ENCODE data around the gene MTO1.
"Not testable (repeated sequence)": the region's sequence is repeated elsewhere in the genome, so short reads cannot be mapped to it uniquely, and the experiment has no call there.

MTO1 gene

DNA sequence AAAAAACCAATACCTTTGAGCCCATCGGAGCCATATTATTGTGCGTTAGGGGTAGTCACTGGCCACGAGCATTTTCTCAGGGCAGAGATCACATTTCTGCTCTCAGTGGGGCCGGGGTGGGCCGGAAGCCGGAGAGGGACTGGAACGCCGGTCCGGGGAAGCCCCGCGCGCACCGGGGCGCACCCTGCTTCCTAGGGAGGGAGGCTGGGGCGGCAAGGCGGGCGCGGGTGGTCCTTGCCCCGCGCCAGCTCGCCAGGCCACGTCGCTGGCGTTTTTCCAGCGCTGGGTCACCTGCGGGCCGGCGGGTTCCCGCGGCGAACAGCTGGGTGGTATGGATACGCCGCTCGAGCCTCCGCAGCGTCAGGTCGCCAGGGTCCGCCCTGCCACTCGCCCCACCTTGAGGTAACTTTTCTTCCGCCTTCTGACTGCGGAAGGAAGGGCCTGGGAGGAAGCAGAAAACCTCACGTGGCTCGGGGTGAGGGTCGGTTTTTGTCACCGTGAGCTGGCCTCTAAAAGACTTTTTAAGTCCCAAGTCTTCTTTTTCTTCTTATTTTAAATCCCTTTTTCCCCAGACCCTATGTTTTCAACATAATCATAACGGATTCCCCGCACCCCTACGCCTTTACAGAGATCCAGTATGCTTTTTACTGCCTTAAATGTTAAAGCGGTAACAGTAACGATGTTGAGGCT, 62.0 kb downstream of the MTO1 start:
- peaks cover 2% of the 10 kb centered on the region for H3K27me3 Mint-ChIP-seq
- peak overlapping the region; percentile 99 for H3K4me3 Mint-ChIP-seq
- peaks cover 18% of the 10 kb centered on the region for H3K4me1 Mint-ChIP-seq (ENCODE audit: low read depth)
- peaks cover 32% of the 10 kb centered on the region for H3K36me3 Mint-ChIP-seq (ENCODE audit: low read depth)
- H3K27ac Mint-ChIP-seq: peak overlapping the region; percentile 100
- H3K9me3 Mint-ChIP-seq: no peaks in the 10 kb centered on the region
- intact Hi-C loops (cut with micrococcal nuclease): loop anchor here (1.0 to 5.0 kb wide), 2 partner anchors 57 to 74 kb away; no protein-coding TSS in a partner anchor

DNA sequence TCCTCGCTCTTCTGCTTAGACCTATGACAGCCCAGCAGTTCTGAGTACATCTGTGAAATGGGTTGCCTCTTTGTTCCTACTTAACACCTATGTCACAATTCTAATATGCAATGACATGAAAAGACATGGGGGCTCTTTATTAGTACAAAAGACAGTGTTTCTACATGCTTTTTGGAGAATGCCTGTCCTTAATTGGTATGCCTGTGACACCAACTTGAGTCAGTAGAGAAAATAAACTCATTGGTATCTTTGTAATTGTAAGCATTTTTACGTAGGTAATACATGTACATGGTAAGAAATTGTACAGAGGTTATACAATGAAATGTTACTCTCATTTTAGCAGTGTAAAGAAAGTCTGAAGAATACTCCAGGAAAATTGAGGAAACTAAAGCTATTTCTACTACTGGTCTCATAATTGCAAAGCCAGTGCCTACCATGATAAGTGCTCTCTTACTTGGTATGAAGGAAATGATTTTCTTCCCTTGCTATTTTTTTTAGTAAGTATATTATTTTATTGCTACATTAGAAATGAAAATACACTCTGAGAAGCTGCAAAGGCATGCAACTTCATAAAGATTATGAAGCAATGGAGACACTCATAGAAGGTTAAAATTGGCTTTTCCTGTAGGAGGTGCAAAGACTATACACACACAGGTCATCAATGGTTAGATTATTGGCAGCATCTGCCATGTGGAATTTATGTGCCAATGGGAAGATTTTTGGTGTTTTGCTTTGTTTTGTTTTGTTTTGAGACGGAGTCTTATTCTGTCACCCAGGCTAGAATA, 64.2 kb downstream of the MTO1 start:
- Mint-ChIP-seq H3K27me3 (peaks cover 6% of the 10 kb centered on the region), H3K9me3 (no peaks in the 10 kb centered on the region), H3K36me3 (ENCODE audit: low read depth) (peaks cover 10% of the 10 kb centered on the region), H3K4me3 (no peak overlapping the region), H3K4me1 (ENCODE audit: low read depth) (peaks cover 4% of the 10 kb centered on the region), H3K27ac (no peak overlapping the region)
- intact Hi-C loops (cut with micrococcal nuclease): no loop called here

- Mint-ChIP-seq H3K27ac (peak overlapping the region; percentile 5), H3K4me3 (no peak overlapping the region), H3K36me3 (ENCODE audit: low read depth) (no peaks in the 10 kb centered on the region), H3K27me3 (peaks cover 7% of the 10 kb centered on the region), H3K4me1 (ENCODE audit: low read depth) (peaks cover 1% of the 10 kb centered on the region), H3K9me3 (no peaks in the 10 kb centered on the region)
- intact Hi-C loops (cut with micrococcal nuclease): no loop called here
Observed at GRCh38 chr6:73528897-73529296, 67.4 kb downstream of the MTO1 start.

DNA sequence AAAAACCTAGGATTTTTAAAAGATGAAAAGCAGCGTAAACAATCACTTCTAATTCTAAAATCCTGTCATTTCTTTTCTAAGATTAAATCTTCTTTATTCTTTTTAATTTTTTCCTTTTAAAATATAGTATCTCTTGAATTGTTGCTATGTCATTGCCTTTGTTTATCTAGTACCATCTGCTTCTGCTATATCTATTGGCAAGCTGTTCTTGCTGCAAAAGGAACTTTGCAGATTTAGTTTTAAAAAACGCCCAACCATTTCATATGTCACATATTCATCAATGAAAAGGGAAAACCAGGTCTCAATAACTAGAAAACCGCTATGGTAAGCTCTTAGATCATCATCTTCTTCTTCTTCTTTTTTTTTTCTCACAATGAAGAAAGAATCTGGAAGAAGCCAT, 70.8 kb downstream of the MTO1 start:
- H3K4me1 Mint-ChIP-seq (ENCODE audit: low read depth): peaks cover 9% of the 10 kb centered on the region
- H3K36me3 Mint-ChIP-seq (ENCODE audit: low read depth): no peaks in the 10 kb centered on the region
- H3K4me3 Mint-ChIP-seq: no peak overlapping the region
- intact Hi-C loops (cut with micrococcal nuclease): loop anchor here (5.0 kb wide), 1 partner anchor 35 kb away; no protein-coding TSS in a partner anchor
- H3K27me3 Mint-ChIP-seq: peaks cover 7% of the 10 kb centered on the region
- H3K9me3 Mint-ChIP-seq: no peaks in the 10 kb centered on the region
- no peak overlapping the region for H3K27ac Mint-ChIP-seq

DNA sequence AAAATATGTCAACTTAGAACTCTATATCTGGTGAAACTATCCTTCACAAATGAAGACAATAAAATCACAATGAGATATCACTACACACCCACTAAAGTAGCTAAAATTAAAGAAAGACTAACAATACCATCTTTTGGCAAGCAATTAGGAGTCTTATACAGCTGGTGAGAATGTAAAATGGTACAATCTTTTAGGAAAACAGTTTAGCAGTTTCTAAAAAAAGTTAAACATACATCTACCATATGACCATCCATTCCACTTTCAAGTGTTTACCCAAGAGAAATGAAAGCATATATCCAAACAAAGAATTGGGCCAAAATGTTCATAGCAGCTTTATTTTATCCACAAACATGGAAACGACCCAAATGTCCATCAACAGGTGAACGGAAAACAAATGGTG, 73.1 kb downstream of the MTO1 start:
- no peaks in the 10 kb centered on the region for H3K9me3 Mint-ChIP-seq
- H3K27ac Mint-ChIP-seq: no peak overlapping the region
- no peaks in the 10 kb centered on the region for H3K36me3 Mint-ChIP-seq (ENCODE audit: low read depth)
- no peak overlapping the region for H3K4me3 Mint-ChIP-seq
- intact Hi-C loops (cut with micrococcal nuclease): loop anchor here (5.0 kb wide), 1 partner anchor 33 kb away; no protein-coding TSS in a partner anchor
- peaks cover 9% of the 10 kb centered on the region for H3K4me1 Mint-ChIP-seq (ENCODE audit: low read depth)
- H3K27me3 Mint-ChIP-seq: peaks cover 3% of the 10 kb centered on the region

GRCh38 chr6:73537677-73538076, 76.1 kb downstream of the MTO1 start:
- no peaks in the 10 kb centered on the region for H3K36me3 Mint-ChIP-seq (ENCODE audit: low read depth)
- H3K9me3 Mint-ChIP-seq: no peaks in the 10 kb centered on the region
- H3K27me3 Mint-ChIP-seq: no peaks in the 10 kb centered on the region
- H3K4me1 Mint-ChIP-seq (ENCODE audit: low read depth): peaks cover 9% of the 10 kb centered on the region
- no peak overlapping the region for H3K4me3 Mint-ChIP-seq
- intact Hi-C loops (cut with micrococcal nuclease): no loop called here
- no peak overlapping the region for H3K27ac Mint-ChIP-seq

GRCh38 chr6:73538116-73538779, 76.7 kb downstream of the MTO1 start:
- no peaks in the 10 kb centered on the region for H3K36me3 Mint-ChIP-seq (ENCODE audit: low read depth)
- H3K9me3 Mint-ChIP-seq: no peaks in the 10 kb centered on the region
- peaks cover 9% of the 10 kb centered on the region for H3K4me1 Mint-ChIP-seq (ENCODE audit: low read depth)
- no peak overlapping the region for H3K4me3 Mint-ChIP-seq
- H3K27me3 Mint-ChIP-seq: no peaks in the 10 kb centered on the region
- no peak overlapping the region for H3K27ac Mint-ChIP-seq
- intact Hi-C loops (cut with micrococcal nuclease): no loop called here

DNA sequence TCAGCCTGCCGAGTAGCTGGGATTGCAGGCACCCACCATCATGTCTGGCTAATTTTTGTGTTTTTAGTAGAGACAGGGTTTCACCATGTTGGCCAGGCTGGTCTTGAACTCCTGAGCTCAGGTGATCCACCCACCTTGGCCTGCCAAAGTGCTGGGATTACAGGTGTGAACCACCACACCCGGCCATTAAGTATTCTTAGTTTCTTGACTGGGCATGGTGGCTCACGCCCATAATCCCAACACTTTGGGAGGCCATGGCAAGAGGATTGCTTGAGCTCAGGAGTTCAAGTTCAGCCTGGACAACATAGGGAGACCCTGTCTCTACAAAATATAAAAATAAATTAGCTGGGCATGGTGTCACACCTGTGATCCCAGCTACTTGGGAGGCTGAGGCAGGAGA, 80.9 kb downstream of the MTO1 start:
- H3K36me3 Mint-ChIP-seq (ENCODE audit: low read depth); intact Hi-C loops (cut with micrococcal nuclease); H3K4me3 Mint-ChIP-seq; H3K27ac Mint-ChIP-seq; H3K9me3 Mint-ChIP-seq; H3K27me3 Mint-ChIP-seq: not testable (repeated sequence)
- H3K4me1 Mint-ChIP-seq (ENCODE audit: low read depth): peaks cover 20% of the 10 kb centered on the region

DNA sequence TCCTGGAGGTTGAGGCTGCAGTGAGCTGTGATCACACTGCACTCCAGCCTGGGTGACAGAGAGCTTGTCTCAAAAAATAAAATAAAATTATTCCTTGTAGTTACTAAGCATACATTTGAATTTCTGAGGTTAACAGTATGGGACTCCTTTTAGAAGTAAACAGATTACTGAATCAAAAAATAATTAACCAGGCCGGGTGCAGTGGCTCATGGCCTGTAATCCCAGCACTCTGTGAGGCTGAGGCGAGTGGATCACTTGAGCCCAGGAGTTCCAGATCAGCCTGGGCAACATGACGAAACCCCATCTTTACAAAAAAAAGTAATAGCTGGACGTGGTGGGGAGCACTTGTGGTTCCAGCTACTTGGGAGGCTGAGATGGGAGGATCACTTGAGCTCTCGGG, 81.4 kb downstream of the MTO1 start:
- H3K36me3 Mint-ChIP-seq (ENCODE audit: low read depth): no peaks in the 10 kb centered on the region
- H3K27me3 Mint-ChIP-seq: peaks cover 3% of the 10 kb centered on the region
- no peak overlapping the region for H3K4me3 Mint-ChIP-seq
- H3K9me3 Mint-ChIP-seq: no peaks in the 10 kb centered on the region
- intact Hi-C loops (cut with micrococcal nuclease): no loop called here
- no peak overlapping the region for H3K27ac Mint-ChIP-seq
- H3K4me1 Mint-ChIP-seq (ENCODE audit: low read depth): peaks cover 21% of the 10 kb centered on the region

- intact Hi-C loops (cut with micrococcal nuclease): no loop called here
- H3K4me1 Mint-ChIP-seq (ENCODE audit: low read depth): peaks cover 21% of the 10 kb centered on the region
- H3K4me3 Mint-ChIP-seq: no peak overlapping the region
- peak overlapping the region; percentile 78 for H3K27ac Mint-ChIP-seq
- H3K9me3 Mint-ChIP-seq: no peaks in the 10 kb centered on the region
- H3K36me3 Mint-ChIP-seq (ENCODE audit: low read depth): no peaks in the 10 kb centered on the region
- peaks cover 3% of the 10 kb centered on the region for H3K27me3 Mint-ChIP-seq
Observed at GRCh38 chr6:73547036-73547435, 85.5 kb downstream of the MTO1 start.

- Mint-ChIP-seq H3K4me1 (ENCODE audit: low read depth) (peaks cover 21% of the 10 kb centered on the region), H3K27ac (no peak overlapping the region), H3K9me3 (no peaks in the 10 kb centered on the region), H3K27me3 (peaks cover 3% of the 10 kb centered on the region), H3K4me3 (no peak overlapping the region), H3K36me3 (ENCODE audit: low read depth) (no peaks in the 10 kb centered on the region)
- intact Hi-C loops (cut with micrococcal nuclease): no loop called here
Observed at GRCh38 chr6:73548458-73549446, 87.2 kb downstream of the MTO1 start.

DNA sequence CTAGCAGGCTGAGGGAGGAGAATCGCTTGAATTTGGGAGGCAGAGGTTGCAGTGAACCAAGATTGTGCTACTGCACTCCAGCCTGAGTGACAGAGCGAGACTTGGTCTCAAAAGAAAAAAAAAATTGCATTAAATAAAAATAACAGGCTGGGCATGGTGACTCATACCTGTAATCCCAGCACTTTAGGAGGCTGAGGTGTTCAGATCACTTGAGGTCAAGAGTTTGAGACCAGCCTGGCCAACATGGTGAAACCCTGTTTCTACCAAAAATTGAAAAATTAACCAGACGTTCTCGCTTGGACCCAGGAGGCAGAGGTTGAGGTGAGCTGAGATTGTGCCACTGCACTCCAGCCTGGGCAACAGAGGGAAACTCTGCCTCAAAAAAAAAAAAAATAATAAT, 89.6 kb downstream of the MTO1 start:
- intact Hi-C loops (cut with micrococcal nuclease); H3K27ac Mint-ChIP-seq; H3K36me3 Mint-ChIP-seq (ENCODE audit: low read depth); H3K9me3 Mint-ChIP-seq; H3K27me3 Mint-ChIP-seq; H3K4me3 Mint-ChIP-seq: not testable (repeated sequence)
- peaks cover 11% of the 10 kb centered on the region for H3K4me1 Mint-ChIP-seq (ENCODE audit: low read depth)

- intact Hi-C loops (cut with micrococcal nuclease); H3K4me3 Mint-ChIP-seq; H3K9me3 Mint-ChIP-seq; H3K27me3 Mint-ChIP-seq; H3K27ac Mint-ChIP-seq; H3K36me3 Mint-ChIP-seq (ENCODE audit: low read depth): not testable (repeated sequence)
- H3K4me1 Mint-ChIP-seq (ENCODE audit: low read depth): peaks cover 23% of the 10 kb centered on the region
Observed at GRCh38 chr6:73555380-73555949, 93.9 kb downstream of the MTO1 start.
